ENCODE data around the gene PEX6. TPM values are rescaled to one million over a fixed set of nuclear protein-coding genes. Genes with fewer than 3 reads are reported as not detected.

PEX6 gene
- total and polyA plus RNA-seq, 2 of the 13 experiments (the other 11 are each of a cell fraction or from before 2014, with no cell fraction given): 5.1 to 6.7 TPM

- TF ChIP-seq RXRB (CRISPR knock-in tag; IDR thresholded peaks at IDR 0.05; ENCODE audit: borderline replicate concordance) (no peak; the same call in 1 of the 2 replicates), ZNF772 (CRISPR knock-in tag; IDR thresholded peaks at IDR 0.05) (0 out of 2 replicates have a peak, but pooled peaks have one; percentile 18), NFATC3 (CRISPR knock-in tag; IDR thresholded peaks at IDR 0.05) (peak; percentile 88; the same call in 1 of the 2 replicates), ZNF446 (CRISPR knock-in tag; IDR thresholded peaks at IDR 0.05) (peak; percentile 73; the same call in 1 of the 2 replicates), PHF5A (CRISPR knock-in tag; IDR thresholded peaks at IDR 0.05; ENCODE audit: low read depth, unreplicated experiment) (peak; percentile 91), MED1 (CRISPR knock-in tag; IDR thresholded peaks at IDR 0.05) (peak; percentile 59; the same call in 1 of the 2 replicates), U2AF2 (IDR thresholded peaks at IDR 0.05; ENCODE audit: low read depth, low read length) (0 out of 2 replicates have a peak, but pooled peaks have one; percentile 40), JUN (CRISPR knock-in tag; IDR thresholded peaks at IDR 0.05) (peak; percentile 60), NFYB (CRISPR knock-in tag; IDR thresholded peaks at IDR 0.05) (peak; percentile 20), ZNF672 (CRISPR knock-in tag; IDR thresholded peaks at IDR 0.05) (no peak), ZNF383 (CRISPR knock-in tag; IDR thresholded peaks at IDR 0.05; ENCODE audit: borderline replicate concordance) (no peak; the same call in 1 of the 2 replicates)
- TF ChIP-seq, protein P1, sequence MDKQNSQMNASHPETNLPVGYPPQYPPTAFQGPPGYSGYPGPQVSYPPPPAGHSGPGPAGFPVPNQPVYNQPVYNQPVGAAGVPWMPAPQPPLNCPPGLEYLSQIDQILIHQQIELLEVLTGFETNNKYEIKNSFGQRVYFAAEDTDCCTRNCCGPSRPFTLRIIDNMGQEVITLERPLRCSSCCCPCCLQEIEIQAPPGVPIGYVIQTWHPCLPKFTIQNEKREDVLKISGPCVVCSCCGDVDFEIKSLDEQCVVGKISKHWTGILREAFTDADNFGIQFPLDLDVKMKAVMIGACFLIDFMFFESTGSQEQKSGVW (CRISPR knock-in tag; IDR thresholded peaks at IDR 0.05; ENCODE audit: borderline replicate concordance): peak; percentile 84; the same call in 1 of the 2 replicates
Observed at GRCh38 chr6:42978839-42979522, at the start of gene PEX6 (continued).

- DNase-seq (ENCODE audit: low spot score) (no peak), FAIRE-seq (no peak), ATAC-seq (no peak)
- Histone ChIP-seq H4K20me1 (ENCODE audit: insufficient read depth, low read length) (no peaks in the 10 kb centered on the region), H3K27ac (ENCODE audit: extremely low read length, insufficient read depth, low read length) (no peak overlapping the region), H3K4me1 (ENCODE audit: insufficient read depth, low read length) (peaks cover 12% of the 10 kb centered on the region), H3K27me3 (ENCODE audit: control insufficient read depth in 1 of 2, insufficient read depth in 2 of 2, low read length in 2 of 2) (peaks cover 0 to 3% of the 10 kb centered on the region in 2 experiments; a peak in 1 of 5 replicates), H3K79me2 (ENCODE audit: insufficient read depth, low read length) (peaks cover 20% of the 10 kb centered on the region), H3K9me3 (ENCODE audit: low read length) (no peaks in the 10 kb centered on the region), H3K36me3 (replicated peaks in 1 of 2; ENCODE audit: control insufficient read depth in 1 of 2, insufficient read depth in 2 of 2, low read length in 2 of 2) (peaks cover 36 to 57% of the 10 kb centered on the region in 2 experiments), H3K4me3 (replicated peaks in 1 of 3; ENCODE audit: insufficient read depth in 1 of 3, low read depth in 2 of 3, low read length in 3 of 3) (no peak overlapping the region), H3K4me2 (ENCODE audit: low read depth, low read length) (no peak overlapping the region), H3K9ac (ENCODE audit: insufficient read depth, low read depth, low read length) (no peak overlapping the region), H2AFZ (ENCODE audit: low read length) (no peak overlapping the region)
- no peak for TF ChIP-seq CC2D1A (CRISPR knock-in tag; IDR thresholded peaks at IDR 0.05)
- TF ChIP-seq SAFB2 (CRISPR knock-in tag; IDR thresholded peaks at IDR 0.05; ENCODE audit: borderline replicate concordance, low read depth): no peak
- TF ChIP-seq ZSCAN12 (CRISPR knock-in tag; IDR thresholded peaks at IDR 0.05): no peak
- TF ChIP-seq ZNF281 (CRISPR knock-in tag; IDR thresholded peaks at IDR 0.05; ENCODE audit: borderline replicate concordance): no peak
- no peak for TF ChIP-seq ZNF20 (CRISPR knock-in tag; IDR thresholded peaks at IDR 0.05)
- POLR2A ChIA-PET: no interaction called here
- in situ Hi-C loops (cut with HindIII; ENCODE audit: extremely low pct_ligation_motif_present, low pct_unique_long_range_greater_than_20kb) (no loop called here), intact Hi-C loops (cut with micrococcal nuclease; ENCODE audit: unreplicated experiment) (no loop called here)
- 96% methylated on average over 5 of the region's 5 CpGs for WGBS (ENCODE audit: low lambda C conversion rate)
- no TSS peak for BruUV-seq (replicated peaks)
- CTCF ChIA-PET (ENCODE audit: low intra/inter-chr PET ratio, low total read pairs): no interaction called here
Observed at GRCh38 chr6:43026365-43026764, 47.4 kb upstream of the PEX6 start.

All from HepG2 (cell line).